ENCODE data around the gene SLC10A7. TPM values are rescaled to one million over a fixed set of nuclear protein-coding genes. Genes with fewer than 3 reads are reported as not detected.

The SLC10A7 gene
- total RNA-seq, 1 donor from 2014 or later, result 10.7 TPM

DNA sequence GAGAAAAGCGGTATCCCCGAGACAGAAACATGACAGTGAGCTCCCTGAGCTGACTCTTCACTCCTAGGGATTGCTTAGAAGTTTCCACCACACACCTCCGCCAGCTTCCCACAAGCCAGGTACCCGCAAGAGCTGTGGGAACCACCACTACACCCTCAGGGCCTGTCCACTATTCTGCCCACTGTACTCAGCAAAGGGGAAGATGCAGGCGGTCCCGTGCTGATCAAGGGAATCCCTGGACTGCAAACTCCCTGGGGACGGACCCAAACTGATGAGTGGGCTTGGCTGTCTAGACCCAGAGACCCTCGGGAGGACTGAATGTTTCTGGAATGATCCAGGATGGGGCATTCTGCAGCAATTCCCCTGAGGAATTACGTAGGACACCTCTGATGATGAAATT is 277.2 kb downstream of the SLC10A7 start:
- TF ChIP-seq, protein P1, sequence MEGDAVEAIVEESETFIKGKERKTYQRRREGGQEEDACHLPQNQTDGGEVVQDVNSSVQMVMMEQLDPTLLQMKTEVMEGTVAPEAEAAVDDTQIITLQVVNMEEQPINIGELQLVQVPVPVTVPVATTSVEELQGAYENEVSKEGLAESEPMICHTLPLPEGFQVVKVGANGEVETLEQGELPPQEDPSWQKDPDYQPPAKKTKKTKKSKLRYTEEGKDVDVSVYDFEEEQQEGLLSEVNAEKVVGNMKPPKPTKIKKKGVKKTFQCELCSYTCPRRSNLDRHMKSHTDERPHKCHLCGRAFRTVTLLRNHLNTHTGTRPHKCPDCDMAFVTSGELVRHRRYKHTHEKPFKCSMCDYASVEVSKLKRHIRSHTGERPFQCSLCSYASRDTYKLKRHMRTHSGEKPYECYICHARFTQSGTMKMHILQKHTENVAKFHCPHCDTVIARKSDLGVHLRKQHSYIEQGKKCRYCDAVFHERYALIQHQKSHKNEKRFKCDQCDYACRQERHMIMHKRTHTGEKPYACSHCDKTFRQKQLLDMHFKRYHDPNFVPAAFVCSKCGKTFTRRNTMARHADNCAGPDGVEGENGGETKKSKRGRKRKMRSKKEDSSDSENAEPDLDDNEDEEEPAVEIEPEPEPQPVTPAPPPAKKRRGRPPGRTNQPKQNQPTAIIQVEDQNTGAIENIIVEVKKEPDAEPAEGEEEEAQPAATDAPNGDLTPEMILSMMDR (conservative IDR thresholded peaks at IDR 0.05), result no peak
- H3K9me3 Mint-ChIP-seq, result no peaks in the 10 kb centered on the region
- H3K4me1 Mint-ChIP-seq, result peaks cover 9% of the 10 kb centered on the region
- H3K4me3 Mint-ChIP-seq, result no peak overlapping the region
- no peak for DNase-seq (ENCODE audit: low read depth, low spot score)
- H3K27ac Mint-ChIP-seq (ENCODE audit: unreplicated experiment), result no peak overlapping the region
- no peaks in the 10 kb centered on the region for H3K36me3 Mint-ChIP-seq (ENCODE audit: low read depth)
- H3K27me3 Mint-ChIP-seq (ENCODE audit: low read depth), result no peaks in the 10 kb centered on the region

DNA sequence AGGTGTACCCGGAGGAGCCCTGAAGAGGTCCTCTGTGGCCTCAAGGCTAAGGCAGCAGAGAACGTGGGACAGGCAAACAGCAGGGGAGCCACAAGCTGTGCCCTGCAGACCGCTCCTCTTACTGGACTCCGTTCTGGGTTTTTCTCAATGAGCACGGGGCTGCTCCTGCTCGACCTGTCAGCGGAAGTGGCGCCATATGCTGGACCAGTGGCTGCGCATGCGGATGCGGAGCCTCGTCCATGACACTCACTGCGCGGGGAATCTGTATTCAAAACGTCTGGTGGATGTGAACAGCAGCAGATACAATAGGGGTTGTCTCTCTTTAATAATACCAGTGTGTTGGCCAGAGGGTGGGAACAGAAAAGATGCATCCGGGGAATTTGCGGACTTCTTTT is 277.9 kb downstream of the SLC10A7 start:
- TF ChIP-seq, protein P1 (conservative IDR thresholded peaks at IDR 0.05), result no peak
- Mint-ChIP-seq H3K36me3 (ENCODE audit: low read depth) (no peaks in the 10 kb centered on the region), H3K27me3 (ENCODE audit: low read depth) (no peaks in the 10 kb centered on the region), H3K27ac (ENCODE audit: unreplicated experiment) (no peak overlapping the region), H3K4me1 (peaks cover 15% of the 10 kb centered on the region), H3K4me3 (no peak overlapping the region), H3K9me3 (no peaks in the 10 kb centered on the region)
- DNase-seq (ENCODE audit: low read depth, low spot score), result no peak

GRCh38 chr4:146243141-146243882 is 278.4 kb downstream of the SLC10A7 start:
- TF ChIP-seq, protein P1 (conservative IDR thresholded peaks at IDR 0.05), result peak; percentile 42
- Mint-ChIP-seq H3K4me1 (peaks cover 17% of the 10 kb centered on the region), H3K4me3 (no peak overlapping the region), H3K27ac (ENCODE audit: unreplicated experiment) (no peak overlapping the region), H3K36me3 (ENCODE audit: low read depth) (no peaks in the 10 kb centered on the region), H3K9me3 (no peaks in the 10 kb centered on the region), H3K27me3 (ENCODE audit: low read depth) (no peaks in the 10 kb centered on the region)
- DNase-seq (ENCODE audit: low read depth, low spot score), result no peak

- no peaks in the 10 kb centered on the region for H3K27me3 Mint-ChIP-seq (ENCODE audit: low read depth)
- H3K4me1 Mint-ChIP-seq, result peaks cover 32% of the 10 kb centered on the region
- H3K27ac Mint-ChIP-seq (ENCODE audit: unreplicated experiment), result no peak overlapping the region
- no peak for DNase-seq (ENCODE audit: low read depth, low spot score)
- H3K36me3 Mint-ChIP-seq (ENCODE audit: low read depth), result no peaks in the 10 kb centered on the region
- H3K9me3 Mint-ChIP-seq, result no peaks in the 10 kb centered on the region
- TF ChIP-seq, protein P1 (conservative IDR thresholded peaks at IDR 0.05), result no peak
- no peak overlapping the region for H3K4me3 Mint-ChIP-seq
These were observed 283.6 kb downstream of the SLC10A7 start for GRCh38 chr4:146238107-146238506.

GRCh38 chr4:146237092-146237491 is 284.6 kb downstream of the SLC10A7 start:
- TF ChIP-seq, protein P1 (conservative IDR thresholded peaks at IDR 0.05), result no peak

More at GRCh38 chr4:146237092-146237491, 284.6 kb downstream of the SLC10A7 start:
- no peak overlapping the region for H3K4me3 Mint-ChIP-seq
- H3K27me3 Mint-ChIP-seq (ENCODE audit: low read depth), result no peaks in the 10 kb centered on the region
- H3K4me1 Mint-ChIP-seq, result peaks cover 32% of the 10 kb centered on the region
- H3K36me3 Mint-ChIP-seq (ENCODE audit: low read depth), result no peaks in the 10 kb centered on the region
- no peak overlapping the region for H3K27ac Mint-ChIP-seq (ENCODE audit: unreplicated experiment)
- H3K9me3 Mint-ChIP-seq, result no peaks in the 10 kb centered on the region
- no peak for DNase-seq (ENCODE audit: low read depth, low spot score)

All from neural crest cell (in vitro differentiated cells).